ENCODE measurements around the gene PTH2. TPM values are rescaled to one million over a fixed set of nuclear protein-coding genes. Genes with fewer than 3 reads are reported as not detected.

Gene PTH2
- total RNA-seq, 1 experiment from 2014 or later, result 0.96 TPM

- Histone ChIP-seq H3K4ac (ENCODE audit: low read depth, low read length) (no peak overlapping the region), H2AK5ac (ENCODE audit: insufficient read length, low read length) (no peak overlapping the region), H2BK120ac (ENCODE audit: low read depth, low read length, poor library complexity, severe bottlenecking) (no peak overlapping the region), H2BK12ac (ENCODE audit: insufficient read length, low read depth, low read length) (no peak overlapping the region), H4K91ac (ENCODE audit: insufficient read length, low read depth, low read length) (no peak overlapping the region), H2BK20ac (ENCODE audit: low read depth, low read length, poor library complexity, severe bottlenecking) (no peak overlapping the region), H3K23me2 (ENCODE audit: insufficient read length, low read depth, low read length, poor library complexity, severe bottlenecking) (no peaks in the 10 kb centered on the region), H3K79me1 (ENCODE audit: insufficient read depth, low read depth, low read length, poor library complexity, severe bottlenecking) (no peaks in the 10 kb centered on the region), H2BK5ac (ENCODE audit: insufficient read length, low read length) (no peak overlapping the region), H4K5ac (ENCODE audit: insufficient read length, low read depth, low read length) (no peak overlapping the region), H4K8ac (replicated peaks; ENCODE audit: insufficient read length, low read depth, low read length) (no peak overlapping the region), H3K79me2 (ENCODE audit: insufficient read depth, low read length) (no peaks in the 10 kb centered on the region), H3K9ac (ENCODE audit: extremely low read depth, insufficient read length, low read length) (no peak overlapping the region), H3K4me1 (ENCODE audit: insufficient read depth, low read length) (peaks cover 3% of the 10 kb centered on the region; the same call in 1 of the 2 replicates), H3K18ac (ENCODE audit: insufficient read length, low read depth, low read length) (no peak overlapping the region), H3K27me3 (ENCODE audit: insufficient read depth, low read length) (no peaks in the 10 kb centered on the region; the same call in 1 of the 2 replicates), H3K14ac (ENCODE audit: insufficient read depth, low read length) (no peak overlapping the region), H3T11ph (ENCODE audit: low read length) (no peak overlapping the region), H3K23ac (ENCODE audit: insufficient read length, low read depth, low read length) (no peak overlapping the region), H3K56ac (ENCODE audit: insufficient read length, low read depth, low read length) (no peak overlapping the region), H4K20me1 (ENCODE audit: control insufficient read depth, insufficient read depth, insufficient read length) (no peaks in the 10 kb centered on the region), H3K9me3 (ENCODE audit: control insufficient read depth, low read depth, low read length) (no peaks in the 10 kb centered on the region), H2BK15ac (ENCODE audit: low read depth, low read length) (no peak overlapping the region), H3K27ac (ENCODE audit: insufficient read length, low read depth, low read length) (no peak overlapping the region), H3K4me2 (ENCODE audit: insufficient read depth, insufficient read length, low read length) (no peak overlapping the region), H2AFZ (ENCODE audit: low read length) (no peak overlapping the region)
- H3K27ac Mint-ChIP-seq, result peak overlapping the region in 1 of 3 experiments; percentile 16; a peak in 1 of 7 replicates
- H3K9me3 Mint-ChIP-seq, result no peaks in the 10 kb centered on the region
- H3K27me3 Mint-ChIP-seq (ENCODE audit: low read depth), result peaks cover 19% of the 10 kb centered on the region
- H3K36me3 Mint-ChIP-seq (ENCODE audit: insufficient read depth in 1 of 3, low read depth in 3 of 3), result peaks cover 5 to 18% (median 18%) of the 10 kb centered on the region in 3 experiments; a peak in 4 of 7 replicates
- TF ChIP-seq CTCF (conservative IDR thresholded peaks at IDR 0.05), result no peak
- no CpG with 5 or more reads among the region's 9 CpGs for whole genome bisulfite sequencing (ENCODE audit: extremely low coverage, insufficient read length, low lambda C conversion rate)
- no peak for DNase-seq
- peaks cover 15 to 34% of the 10 kb centered on the region in 2 experiments for H3K4me1 Mint-ChIP-seq
- no peak overlapping the region for H3K4me3 Mint-ChIP-seq
Measured at GRCh38 chr19:49472936-49473335, 49.7 kb upstream of the PTH2 start.
